CD4-positive, alpha-beta T cell treated with Interleukin-12 subunit alpha and Interleukin-12 subunit beta, for 1 hour (primary cell): Measurements from ENCODE around the gene RNASEH2C.
A peak's percentile ranks its signal among the peaks of the same experiment; 100 is the strongest.
"Not testable (repeated sequence)": the region's sequence is repeated elsewhere in the genome, so short reads cannot be mapped to it uniquely, and the experiment has no call there.

ENCODE experiments used
- DNase-seq: peaks from one replicate; pipeline ENCODE4 v3.0.0-alpha.2; 2020

Gene RNASEH2C

DNA sequence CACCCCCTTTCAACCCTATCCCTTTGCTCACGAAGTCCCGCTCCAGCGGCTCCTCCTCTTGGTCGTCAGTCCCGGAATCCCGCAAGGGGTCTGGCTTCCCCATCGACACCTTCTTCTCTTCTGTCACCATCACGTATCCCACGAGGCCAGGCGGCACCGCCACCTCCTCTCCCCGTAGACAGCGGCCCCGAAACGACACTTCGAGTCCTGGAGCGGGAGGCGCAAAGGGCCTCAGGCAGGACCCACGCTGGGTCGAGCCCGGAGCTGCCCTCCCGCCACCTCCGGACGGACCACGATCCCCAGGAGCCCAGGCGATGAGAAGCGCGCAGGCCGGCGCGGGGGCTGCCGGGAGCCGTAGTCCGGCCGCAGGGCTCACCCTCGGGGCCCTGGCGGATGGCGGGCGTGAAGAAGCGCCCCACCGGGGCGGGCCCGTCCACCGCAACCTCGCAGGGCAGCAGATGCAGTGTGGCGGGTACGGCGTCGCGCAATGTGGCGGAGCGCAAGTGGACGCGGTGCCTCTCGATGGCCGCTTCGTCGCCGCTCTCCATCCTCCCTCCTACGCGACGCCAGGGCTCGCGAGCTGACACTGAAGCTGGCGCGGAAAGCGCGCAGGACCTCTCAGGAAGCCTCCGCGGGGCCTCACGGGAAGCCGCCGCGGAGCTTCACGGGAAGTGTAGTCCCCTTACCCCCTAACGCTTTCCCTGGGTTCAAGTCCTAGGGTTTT, at the start of gene RNASEH2C:
RNASEH2C (minus strand) TSS at position 588 of the 724 bp plus-strand sequence; CDS start at position 548, 40 bp downstream.
- DNase-seq: peak; percentile 77

DNA sequence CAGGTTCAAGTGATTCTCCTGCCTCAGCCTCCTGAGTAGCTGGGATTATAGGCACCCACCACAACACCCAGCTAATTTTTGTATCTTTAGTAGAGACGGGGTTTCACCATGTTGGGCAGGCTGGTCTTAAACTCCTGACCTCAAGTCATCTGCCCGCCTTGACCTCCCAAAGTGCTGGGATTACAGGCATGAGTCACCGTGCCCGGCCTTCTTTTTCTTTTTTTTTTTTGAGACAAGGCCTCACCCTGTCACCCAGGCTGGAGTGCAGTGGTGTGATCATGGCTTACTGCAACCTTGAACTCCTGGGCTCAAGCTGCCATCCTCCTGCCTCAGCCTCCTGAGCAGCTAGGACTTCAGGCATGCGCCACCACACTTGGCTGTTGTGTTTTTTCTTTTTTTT, 47.2 kb upstream of the RNASEH2C start:
- DNase-seq: not testable (repeated sequence)

DNA sequence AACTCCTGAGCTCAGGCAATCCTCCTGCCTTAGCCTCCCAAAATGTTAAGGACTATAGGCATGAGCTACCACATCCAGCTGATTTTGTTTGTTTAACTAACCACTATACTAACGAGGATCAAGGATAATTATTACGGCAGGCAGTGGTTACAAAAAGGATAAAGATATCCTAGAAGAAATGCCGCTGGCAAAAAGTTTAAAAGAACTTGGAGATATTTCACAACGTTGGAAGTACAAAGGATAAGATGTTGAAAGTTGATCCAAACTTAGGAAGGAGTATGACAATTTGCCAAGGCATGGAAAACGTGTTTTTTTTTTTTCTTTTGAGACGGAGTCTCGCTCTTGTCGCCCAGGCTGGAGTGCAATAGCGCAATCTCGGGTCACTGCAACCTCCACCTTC, 46.8 kb upstream of the RNASEH2C start:
- DNase-seq: no peak

DNA sequence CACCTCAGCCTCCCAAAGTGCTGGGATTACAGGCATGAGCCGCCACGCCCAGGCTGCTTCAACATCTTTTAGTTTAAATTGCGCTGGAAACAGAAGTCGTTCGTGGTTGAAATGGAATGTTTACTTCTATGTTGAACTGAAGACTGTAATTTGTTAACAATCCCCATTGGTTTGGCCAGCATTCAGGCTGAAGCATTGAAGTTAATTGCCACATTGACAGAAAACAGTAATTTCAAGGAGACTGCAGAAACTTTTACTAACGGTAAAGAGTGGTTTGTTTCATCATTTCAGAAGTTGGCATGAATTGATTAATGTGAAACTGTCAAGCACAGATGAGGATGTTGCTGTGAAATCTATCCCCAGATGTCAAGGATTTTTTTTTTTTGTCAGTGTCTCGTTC, 45.9 kb upstream of the RNASEH2C start:
- no peak for DNase-seq

DNA sequence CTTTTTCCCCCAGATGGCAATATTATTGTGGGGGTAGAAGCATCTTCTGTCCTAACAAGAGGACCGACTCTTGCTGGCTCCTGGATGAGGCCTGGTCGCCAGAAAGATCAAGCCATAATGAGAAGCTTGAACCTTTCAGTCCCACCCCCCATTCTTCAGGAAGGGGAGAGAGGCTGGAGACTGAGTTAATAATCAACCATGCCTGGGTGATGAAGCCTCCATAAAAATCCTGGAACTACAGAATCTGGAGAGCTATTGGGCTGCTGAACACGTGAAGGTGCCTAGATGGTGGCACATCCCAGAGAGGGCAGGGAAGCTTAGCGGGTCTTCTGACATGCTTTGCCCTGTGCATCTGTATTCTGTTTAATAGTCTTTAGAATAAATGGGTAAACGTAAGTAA, 43.8 kb upstream of the RNASEH2C start:
- DNase-seq: no peak

DNA sequence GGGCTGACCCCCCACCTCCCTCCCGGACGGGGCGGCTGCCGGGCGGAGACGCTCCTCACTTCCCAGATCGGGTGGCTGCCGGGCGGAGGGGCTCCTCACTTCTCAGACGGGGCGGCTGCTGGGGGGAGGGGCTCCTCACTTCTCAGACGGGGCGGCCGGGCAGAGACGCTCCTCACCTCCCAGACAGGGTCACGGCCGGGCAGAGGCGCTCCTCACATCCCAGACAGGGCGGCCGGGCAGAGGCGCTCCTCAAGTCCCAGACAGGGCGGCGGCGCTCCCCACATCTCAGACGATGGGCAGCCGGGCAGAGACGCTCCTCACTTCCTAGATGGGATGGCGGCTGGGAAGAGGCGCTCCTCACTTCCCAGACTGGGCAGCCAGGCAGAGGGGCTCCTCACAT, 42.2 kb upstream of the RNASEH2C start:
- DNase-seq: not testable (repeated sequence)

DNA sequence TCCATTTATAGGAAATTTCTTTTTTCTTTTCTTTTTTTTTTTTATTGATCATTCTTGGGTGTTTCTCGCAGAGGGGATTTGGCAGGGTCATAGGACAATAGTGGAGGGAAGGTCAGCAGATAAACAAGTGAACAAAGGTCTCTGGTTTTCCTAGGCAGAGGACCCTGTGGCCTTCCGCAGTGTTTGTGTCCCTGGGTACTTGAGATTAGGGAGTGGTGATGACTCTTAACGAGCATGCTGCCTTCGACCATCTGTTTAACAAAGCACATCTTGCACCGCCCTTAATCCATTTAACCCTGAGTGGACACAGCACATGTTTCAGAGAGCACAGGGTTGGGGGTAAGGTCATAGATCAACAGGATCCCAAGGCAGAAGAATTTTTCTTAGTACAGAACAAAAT, 41.6 kb upstream of the RNASEH2C start:
- not testable (repeated sequence) for DNase-seq

DNA sequence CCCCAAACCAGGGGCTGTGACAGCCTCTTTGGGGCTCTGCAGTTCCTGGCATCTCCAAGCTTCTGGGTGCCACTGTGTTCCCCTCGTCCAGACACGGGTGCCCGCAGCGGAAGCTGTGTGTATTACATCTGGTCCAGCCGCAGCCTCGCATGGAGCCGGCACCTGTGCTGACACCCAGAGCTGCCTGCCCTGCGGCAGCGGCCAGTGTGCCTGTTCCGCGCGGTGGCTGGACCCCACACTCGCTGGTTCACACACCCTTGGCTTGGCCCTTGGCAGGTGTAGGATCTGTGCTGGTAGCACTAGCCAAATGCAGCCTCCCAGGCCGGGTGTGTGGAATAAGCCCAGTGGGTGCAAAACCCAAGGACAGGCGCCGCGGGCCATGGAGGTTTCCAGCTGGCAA, 24.5 kb upstream of the RNASEH2C start:
- no peak for DNase-seq

DNA sequence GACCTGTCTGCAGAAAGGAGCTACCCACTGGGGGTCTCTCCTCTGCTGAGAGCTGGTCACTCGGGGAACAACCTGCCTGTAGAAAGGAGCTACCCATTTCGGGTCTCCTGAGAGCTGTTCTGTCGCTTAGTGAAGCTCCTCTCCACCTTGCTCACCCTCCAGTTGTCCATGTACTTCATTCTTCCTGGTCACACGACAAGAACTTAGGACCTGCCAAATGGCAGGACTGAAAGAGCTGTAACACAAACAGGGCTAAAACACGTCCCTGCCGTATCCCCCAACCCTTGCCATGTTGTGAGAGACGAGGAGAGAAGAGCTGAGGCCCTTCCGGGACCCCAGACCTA, 24.1 kb upstream of the RNASEH2C start:
- DNase-seq: no peak

DNA sequence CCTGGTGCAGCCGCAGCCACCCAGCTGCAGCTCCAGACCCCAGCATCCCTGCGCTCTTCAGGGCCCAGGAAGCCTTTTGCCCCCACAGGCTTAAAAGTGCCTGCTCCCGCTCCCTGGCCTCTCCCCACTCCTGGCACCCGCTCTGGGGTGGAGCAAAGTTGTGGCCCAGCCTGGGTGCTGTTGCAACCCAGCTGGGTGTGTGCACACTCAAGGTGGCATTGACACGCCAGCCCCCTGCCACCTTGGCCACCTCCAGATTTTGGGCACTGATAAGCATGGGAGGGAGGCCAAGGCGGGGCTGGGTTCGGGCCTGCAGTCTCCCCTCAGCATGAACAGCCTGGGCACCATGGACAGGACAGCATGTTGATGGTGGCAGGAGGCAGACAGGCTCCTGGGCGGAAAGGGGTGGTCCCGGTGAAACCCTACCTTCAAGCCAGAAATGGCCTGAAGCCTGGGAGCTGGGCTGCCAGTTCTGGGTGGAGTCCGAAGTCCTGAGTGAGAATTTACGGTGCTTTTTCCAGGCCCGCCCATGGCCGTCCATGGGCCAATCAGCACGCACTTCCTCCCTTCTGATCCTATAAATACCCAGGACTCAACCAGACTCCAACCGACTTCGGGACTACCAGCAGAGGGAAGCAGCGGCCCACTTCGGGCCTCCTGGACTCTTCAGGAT, 23.6 kb upstream of the RNASEH2C start:
- DNase-seq: no peak

DNA sequence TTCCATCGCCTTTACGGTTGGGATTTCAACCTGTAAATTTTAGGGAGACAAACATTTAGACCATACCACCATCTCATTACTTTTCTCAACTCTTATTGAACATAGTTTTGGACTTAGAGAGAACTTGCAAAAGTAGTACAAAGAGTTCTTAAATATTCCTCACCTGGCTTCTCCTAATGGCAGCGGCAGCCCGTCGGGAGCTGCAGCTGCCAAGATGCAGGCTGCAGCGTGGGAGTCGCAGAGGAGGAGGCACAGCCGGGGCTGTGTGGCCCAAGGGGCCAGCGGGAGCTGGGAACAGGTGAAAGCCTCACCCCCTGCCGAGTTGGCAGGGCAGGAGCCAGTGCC, 23.1 kb upstream of the RNASEH2C start:
- no peak for DNase-seq

DNA sequence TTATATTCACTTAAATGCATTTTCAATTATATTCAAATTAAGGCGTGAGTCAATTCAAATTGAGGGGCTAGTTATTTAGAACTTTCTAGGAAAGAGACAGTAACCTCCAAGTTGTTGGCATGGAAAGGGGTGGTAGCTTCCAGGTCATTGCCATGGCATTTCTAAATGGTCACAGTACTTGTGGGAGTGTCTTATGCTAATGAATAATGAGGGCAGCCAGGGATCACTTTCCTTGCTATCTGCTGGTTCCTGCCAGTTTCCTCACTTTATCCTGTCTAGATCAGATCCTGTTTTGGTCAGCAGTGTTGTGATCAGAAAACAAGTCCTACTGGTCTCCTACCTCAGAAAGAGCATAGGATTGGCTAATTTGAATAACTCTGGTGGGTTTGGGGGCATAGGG, 21.8 kb upstream of the RNASEH2C start:
- no peak for DNase-seq

DNA sequence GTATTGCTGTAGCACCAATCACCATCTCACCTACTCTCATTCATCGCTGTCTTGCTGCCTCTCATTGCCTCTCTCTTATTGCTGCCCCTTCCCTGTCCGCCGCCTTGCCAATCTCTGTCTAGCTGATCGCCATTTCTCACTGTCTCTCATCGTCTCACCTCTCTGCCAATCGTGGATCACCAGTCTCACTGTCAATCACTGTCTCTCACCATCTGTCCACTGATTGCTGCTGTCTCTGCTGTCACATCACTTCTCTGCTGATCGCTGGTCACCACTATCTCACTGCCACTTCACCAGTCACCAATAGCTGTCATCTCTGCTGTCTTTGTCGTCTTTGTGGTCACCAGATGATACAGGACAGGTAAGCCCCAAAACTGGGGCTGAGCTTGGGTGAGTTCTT, 20.6 kb upstream of the RNASEH2C start:
- no peak for DNase-seq

DNA sequence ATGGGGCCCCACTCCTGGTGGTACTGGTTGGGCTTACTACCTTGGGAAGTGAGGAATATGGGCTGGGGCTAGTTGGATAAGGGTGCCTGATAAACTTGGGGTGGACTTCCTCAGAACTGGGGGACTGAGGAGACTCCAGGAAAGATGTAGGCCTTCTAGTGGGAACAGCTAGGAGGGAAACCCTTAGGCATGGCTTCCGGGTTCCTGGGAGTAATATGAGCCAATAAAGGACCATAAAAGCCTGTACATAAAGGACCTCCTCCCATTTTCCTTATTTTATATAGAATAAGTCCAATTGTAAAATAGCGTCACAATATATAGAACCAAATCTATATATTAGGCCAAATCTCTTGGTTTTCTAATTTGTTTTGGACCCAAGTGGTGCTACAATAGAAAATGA, 18.4 kb upstream of the RNASEH2C start:
- DNase-seq: no peak

DNA sequence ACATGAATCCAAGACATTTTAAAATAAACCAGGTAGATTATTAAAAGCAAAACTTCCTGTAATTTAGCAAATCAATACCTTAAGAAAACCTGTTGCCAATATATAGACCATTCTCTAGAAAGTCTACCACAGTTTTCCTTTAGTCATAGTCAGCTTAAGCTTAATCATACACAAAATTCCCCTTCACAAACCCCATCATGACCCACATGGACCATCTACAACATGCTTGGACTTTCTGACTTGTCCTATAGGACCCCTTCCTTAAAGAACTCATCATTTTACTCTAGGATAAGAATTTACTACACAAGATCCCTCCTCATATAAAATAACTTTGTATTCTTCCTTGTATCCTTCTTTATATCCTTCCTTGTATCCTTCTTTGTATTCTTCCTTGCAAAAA, 16.2 kb upstream of the RNASEH2C start:
- no peak for DNase-seq

DNA sequence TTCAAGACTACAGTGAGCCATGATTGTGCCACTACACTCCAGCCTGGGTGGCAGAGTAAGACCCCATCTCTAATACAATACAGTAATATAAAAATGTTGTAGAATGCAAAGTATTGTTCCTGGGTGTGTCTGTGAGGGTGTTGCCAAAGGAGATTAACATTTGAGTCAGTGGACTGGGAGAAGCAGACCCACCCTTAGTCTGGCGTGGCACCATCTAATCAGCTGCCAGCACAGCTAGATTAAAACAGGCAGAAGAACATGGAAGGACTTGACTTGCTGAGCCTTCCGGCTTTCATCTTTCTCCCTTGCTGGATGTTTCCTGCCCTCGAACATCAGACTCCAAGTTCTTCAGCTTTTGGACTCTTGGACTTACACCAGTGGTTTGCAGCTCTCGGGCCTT, 14.5 kb upstream of the RNASEH2C start:
- not testable (repeated sequence) for DNase-seq

DNA sequence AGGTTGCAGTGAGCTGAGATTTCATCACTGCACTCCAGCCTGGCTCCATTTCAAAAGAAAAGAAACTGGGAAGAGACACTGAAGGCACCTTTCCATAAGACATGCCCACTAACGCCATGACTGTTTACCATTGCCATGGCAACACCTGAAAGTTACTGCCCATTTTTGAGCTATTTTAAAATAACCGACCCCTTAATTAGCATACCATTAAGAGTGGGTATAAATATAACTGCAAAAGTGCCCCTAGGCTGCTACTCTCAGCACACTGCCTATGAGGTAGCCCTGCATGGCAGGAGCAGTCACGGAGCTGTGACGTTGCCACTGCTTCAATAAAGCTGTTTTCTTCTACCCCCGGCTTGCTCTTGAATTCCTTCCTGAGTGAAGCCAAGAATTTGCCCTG, 9.9 kb upstream of the RNASEH2C start:
- DNase-seq: no peak

DNA sequence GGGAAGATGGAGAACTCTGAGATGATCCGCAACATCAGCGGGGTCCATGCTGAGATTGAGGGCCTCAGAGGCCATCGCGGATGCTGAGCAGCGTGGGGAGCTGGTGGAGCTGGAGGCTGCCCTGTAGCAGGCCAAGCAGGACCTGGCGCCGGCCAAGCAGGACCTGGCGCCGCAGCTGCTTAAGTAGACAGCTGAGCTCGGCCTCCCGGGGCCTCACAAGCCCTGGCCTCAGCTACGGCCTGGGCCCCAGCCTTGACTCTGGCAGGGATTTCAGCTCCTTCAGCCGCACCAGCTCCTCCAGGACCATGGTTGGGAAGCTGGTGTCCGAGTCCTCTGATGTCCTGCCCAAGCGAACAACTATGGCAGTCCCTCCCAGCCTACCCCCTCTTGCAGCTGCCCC, 7.3 kb upstream of the RNASEH2C start:
- DNase-seq: no peak

DNA sequence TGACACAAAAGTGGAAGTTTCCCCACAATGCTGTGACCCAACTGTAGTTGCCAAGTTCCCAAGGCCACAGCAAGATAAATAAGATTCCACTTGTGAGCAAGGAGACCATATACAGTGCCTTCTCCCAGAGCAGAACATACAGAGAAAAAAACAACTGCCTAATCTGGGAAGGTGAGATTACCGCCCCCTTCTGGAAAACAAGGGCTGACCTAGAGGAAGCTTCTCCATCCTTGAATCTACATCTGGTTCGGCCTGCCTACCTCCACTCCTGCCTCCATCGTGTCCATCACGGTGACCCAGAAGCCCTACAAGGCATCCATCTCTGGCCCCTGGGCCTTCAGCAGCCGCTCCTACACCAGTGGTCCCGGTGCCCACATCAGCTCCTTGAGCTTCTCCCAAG, 6.1 kb upstream of the RNASEH2C start:
- no peak for DNase-seq

DNA sequence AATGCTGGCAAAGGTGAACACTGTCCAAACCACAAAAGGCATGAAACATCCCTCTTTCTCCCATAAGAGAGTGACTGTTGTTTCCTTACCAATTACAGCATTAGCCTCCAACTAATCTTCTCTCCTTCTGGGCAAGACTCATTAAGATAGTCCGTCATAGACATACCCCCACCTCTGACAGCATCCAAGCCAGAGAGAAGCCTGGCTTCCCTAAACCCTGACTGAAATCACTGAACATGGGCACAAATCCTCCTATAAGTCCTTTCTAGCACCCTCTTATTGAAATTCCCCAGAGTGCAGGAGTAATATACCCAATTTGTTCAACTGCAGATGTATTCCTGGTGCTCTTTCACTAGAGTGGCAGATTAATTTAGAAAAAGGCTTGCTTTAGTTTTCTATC, 1.7 kb upstream of the RNASEH2C start:
- no peak for DNase-seq

DNA sequence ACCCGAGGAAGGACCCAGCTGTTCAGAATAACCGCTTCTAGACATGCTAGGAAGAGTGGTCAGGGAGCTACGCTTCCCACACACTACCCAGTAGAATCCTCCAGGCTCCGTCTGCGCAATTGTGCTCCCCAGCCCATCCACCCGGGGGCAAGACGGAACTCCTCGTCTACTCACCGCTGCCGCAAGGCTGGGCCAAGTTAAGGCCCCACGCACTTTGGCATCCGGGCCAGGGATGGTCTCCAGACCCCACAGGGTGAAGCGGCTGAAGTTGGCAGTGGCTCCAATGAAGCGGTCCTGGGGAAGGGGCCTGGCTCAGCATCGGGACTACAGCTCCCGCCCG, 757 bp downstream of the RNASEH2C start:
- DNase-seq: no peak

DNA sequence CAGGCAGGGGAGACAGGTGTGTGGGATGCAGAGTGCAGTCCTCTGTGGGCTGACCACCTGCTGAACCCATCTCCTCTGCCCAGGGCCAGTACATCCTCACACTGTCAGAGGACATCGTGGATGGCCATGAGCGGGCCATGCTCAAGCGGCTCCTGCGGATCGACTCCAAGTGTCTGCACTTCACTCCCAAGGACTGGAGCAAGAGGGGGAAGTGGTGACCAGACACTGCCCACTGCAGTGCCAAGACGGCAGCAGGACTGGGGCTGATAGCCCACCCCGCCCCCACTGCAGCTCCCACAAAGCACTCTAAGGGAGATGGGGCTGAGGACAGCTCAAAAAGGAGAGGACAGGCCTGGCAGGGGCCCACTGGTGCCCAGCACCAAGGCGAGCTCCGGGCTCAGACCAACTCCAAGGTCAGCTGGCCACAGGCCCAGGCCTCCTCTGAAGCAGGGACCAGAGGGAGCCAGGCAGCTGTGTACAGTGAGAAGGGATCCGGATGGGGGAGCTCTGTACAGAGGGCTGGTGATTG, 1.6 kb downstream of the RNASEH2C start:
- DNase-seq: no peak

DNA sequence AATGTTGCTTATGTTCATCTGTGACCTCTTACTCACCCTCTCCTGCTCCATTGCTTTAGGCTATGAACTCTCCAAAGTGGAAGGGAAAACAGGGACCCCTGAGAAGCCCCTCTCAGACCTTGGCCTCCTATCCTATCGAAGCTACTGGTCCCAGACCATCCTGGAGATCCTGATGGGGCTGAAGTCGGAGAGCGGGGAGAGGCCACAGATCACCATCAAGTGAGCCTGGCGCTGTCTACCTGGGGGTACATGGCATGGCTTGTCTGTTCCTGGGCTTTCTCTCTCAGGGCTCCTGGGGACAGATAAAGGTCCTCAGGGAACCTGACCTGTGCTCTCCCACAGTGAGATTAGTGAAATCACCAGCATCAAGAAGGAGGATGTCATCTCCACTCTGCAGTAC, 2.1 kb downstream of the RNASEH2C start:
- DNase-seq: no peak

DNA sequence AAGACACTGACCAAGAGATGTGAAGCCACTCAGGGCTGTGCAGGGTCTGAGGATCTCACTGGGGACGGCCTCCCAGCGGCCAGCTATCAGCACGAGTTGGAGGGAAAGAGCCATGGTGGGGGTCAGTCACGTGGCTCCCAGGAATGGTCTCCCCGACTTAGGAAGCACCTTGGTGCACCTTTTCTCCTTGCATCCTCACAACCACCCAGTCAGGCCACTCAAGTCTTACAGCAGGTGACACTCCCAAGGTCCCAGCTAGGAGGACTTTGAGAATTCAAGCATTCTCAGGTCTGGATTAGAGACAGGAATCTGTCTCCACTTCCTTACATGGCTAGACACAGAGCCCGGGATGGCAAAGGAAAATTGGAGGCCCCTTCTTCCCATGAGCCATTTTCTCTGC, 2.7 kb downstream of the RNASEH2C start:
- no peak for DNase-seq
